Right lobe of liver (tissue), 6 donors: Measurements from ENCODE around the gene A4GALT. TPM values are rescaled to one million over a fixed set of nuclear protein-coding genes. Genes with fewer than 3 reads are reported as not detected.
"Not testable (repeated sequence)": the region's sequence is repeated elsewhere in the genome, so short reads cannot be mapped to it uniquely, and the experiment has no call there.

Source experiments
- ATAC-seq, 4 donors: fragments of 200-7000 bp; cut with Tn5 transposase; one replicate each; pipeline ENCODE4 v1.9.1; 2020; ENCODE audit warnings: mild to moderate bottlenecking in 4 of 4, moderate library complexity in 4 of 4
- DNase-seq, 3 donors: peaks; one replicate each; pipeline ENCODE4 v3.0.0-alpha.2; 2020
- H3K27ac ChIP-seq, 3 donors: fragments of 200-600 bp; one replicate each; pipeline ENCODE4 v1.8.0; 2022
- H3K27me3 ChIP-seq, 2 donors: fragments of 200-600 bp; one replicate each; pipeline ENCODE4 v1.8.0; 2022
- H3K36me3 ChIP-seq, 4 donors: fragments of 200-600 bp; sonication (generic) in 1 of 4; one replicate each; pipeline versions ENCODE4 v1.5.1 to v1.8.0; 2017 to 2022; ENCODE audit warnings: control low read depth in 1 of 4
- H3K4me1 ChIP-seq, 4 donors: fragments of 200-600 bp; sonication (generic) in 1 of 4; one replicate each; pipeline versions ENCODE4 v1.5.1 to v1.8.0; 2017 to 2022; ENCODE audit warnings: control low read depth in 1 of 4
- H3K4me3 ChIP-seq, 3 donors: fragments of 200-600 bp; one replicate each; pipeline ENCODE4 v1.8.0; 2022
- H3K9me3 ChIP-seq, 4 donors: fragments of 200-600 bp; sonication (generic) in 1 of 4; one replicate each; pipeline versions ENCODE4 v1.5.1 to v1.8.0; 2017 to 2022; ENCODE audit warnings: control low read depth in 1 of 4
- CTCF ChIP-seq, 4 donors: fragments of 200-600 bp in 3 of 4; fragments of 450-650 bp in 1 of 4; IDR thresholded peaks; one replicate each; pipeline versions ENCODE4 v1.5.1 to v1.8.0; 2016 to 2022; ENCODE audit warnings: antibody characterized with exemption in 4 of 4, mild to moderate bottlenecking in 2 of 4
- POLR2A ChIP-seq: fragments of 450-650 bp; IDR thresholded peaks from one replicate; pipeline ENCODE4 v1.6.1; 2017; ENCODE audit warnings: antibody characterized with exemption, mild to moderate bottlenecking
- WGBS: methylation state at CpG from one replicate; pipeline ENCODE4 v1.1.6; 2018; ENCODE audit warnings: low coverage, low lambda C conversion rate; ENCODE audit not compliant: insufficient coverage; ENCODE audit errors: missing lambda C conversion rate; 5-methylcytosine and 5-hydroxymethylcytosine counted together
- intact Hi-C, 2 donors: fragments of 100-400 bp; cut with DNase I; formaldehyde crosslinking; loops; one replicate each; pipeline versions ENCODE4 v1.11.2 to v1.14.1; 2022
- total RNA-seq, 6 experiments: library from RNA; depleted of rRNA in 2 of 6; stranded (reverse); fragments of >200 nt in 2 of 6; fragmentation: NEBNext Ultra II Directional in 3 of 6; extraction: Animal tissue kit (Norgen Biotek cat#: 25700) in 3 of 6; gene quantifications; one replicate each; pipeline versions ENCODE4 v1.1.0 to v1.2.4, GENCODE V29; 2016 to 2023
- donor health status: DM: no; HTN: yes; CAD: no.
- donor health status: DM: no; HTN: no; CAD: no.
- donor health status: DM: no; HTN: no; CAD: no.
- donor health status: DM: no; HTN: yes; CAD: no.
- donor health status: DM: no; HTN: yes; CAD: no.

A4GALT gene
- total RNA-seq, 6 experiments from 2014 or later, result 0.86 to 3.7 (median 2.2) TPM

GRCh38 chr22:42670921-42671709 lies 49.6 kb downstream of the A4GALT start:
- H3K36me3 ChIP-seq, result no peaks in the 10 kb centered on the region
- ATAC-seq (peak; percentile 19 to 49 (median 44)), DNase-seq (no peak)
- H3K4me1 ChIP-seq, result peaks cover 0 to 17% (median 5%) of the 10 kb centered on the region in 4 donors
- intact Hi-C loops, result no loop called here
- no peaks in the 10 kb centered on the region for H3K27me3 ChIP-seq
- H3K4me3 ChIP-seq, result no peak overlapping the region
- no peak overlapping the region for H3K27ac ChIP-seq
- 67% methylated on average over 17 of the region's 19 CpGs for WGBS
- no peaks in the 10 kb centered on the region for H3K9me3 ChIP-seq
- no peak for TF ChIP-seq CTCF (IDR thresholded peaks at IDR 0.05)
- no peak for TF ChIP-seq POLR2A

GRCh38 chr22:42670046-42670445 lies 50.6 kb downstream of the A4GALT start:
- Histone ChIP-seq H3K9me3 (no peaks in the 10 kb centered on the region), H3K36me3 (no peaks in the 10 kb centered on the region), H3K4me1 (peaks cover 0 to 17% (median 5%) of the 10 kb centered on the region in 4 donors), H3K4me3 (no peak overlapping the region), H3K27ac (no peak overlapping the region), H3K27me3 (no peaks in the 10 kb centered on the region)
- WGBS, result 46% methylated on average over 2 of the region's 4 CpGs
- TF ChIP-seq POLR2A, result no peak
- no peak for TF ChIP-seq CTCF (IDR thresholded peaks at IDR 0.05)
- DNase-seq, result no peak
- ATAC-seq, result no peak
- intact Hi-C loops, result no loop called here

GRCh38 chr22:42666393-42666792 lies 54.3 kb downstream of the A4GALT start:
- not testable (repeated sequence) for ATAC-seq

GRCh38 chr22:42664976-42665831 lies 55.5 kb downstream of the A4GALT start:
- ATAC-seq (no peak), DNase-seq (no peak)
- 56% methylated on average over 6 of the region's 11 CpGs for WGBS
- H3K4me1 ChIP-seq, result peaks cover 0 to 12% (median 0%) of the 10 kb centered on the region in 4 donors
- H3K27me3 ChIP-seq, result no peaks in the 10 kb centered on the region
- H3K9me3 ChIP-seq, result no peaks in the 10 kb centered on the region
- intact Hi-C loops, result no loop called here
- TF ChIP-seq POLR2A, result no peak
- no peak for TF ChIP-seq CTCF (IDR thresholded peaks at IDR 0.05)
- no peaks in the 10 kb centered on the region for H3K36me3 ChIP-seq
- no peak overlapping the region for H3K4me3 ChIP-seq
- H3K27ac ChIP-seq, result no peak overlapping the region

More at GRCh38 chr22:42666393-42666792, 54.3 kb downstream of the A4GALT start:
- H3K9me3 ChIP-seq, H3K4me3 ChIP-seq, DNase-seq, intact Hi-C loops, H3K36me3 ChIP-seq, H3K27me3 ChIP-seq, H3K27ac ChIP-seq: not testable (repeated sequence)
- H3K4me1 ChIP-seq, result peaks cover 0 to 12% (median 0%) of the 10 kb centered on the region in 4 donors
- 88% methylated on average over 3 of the region's 3 CpGs for WGBS
